HG02885 (cell line): Measurements from ENCODE around the gene MAP2K7.
"Not testable (repeated sequence)": the region's sequence is repeated elsewhere in the genome, so short reads cannot be mapped to it uniquely, and the experiment has no call there.

Source experiments
- ATAC-seq: cut with Tn5 transposase; IDR thresholded peaks from one replicate; pipeline ENCODE4 v1.9.1; 2021; ENCODE audit warnings: mild to moderate bottlenecking; ENCODE audit not compliant: unreplicated experiment, poor library complexity

Gene MAP2K7

GRCh38 chr19:7917267-7918061 lies 13.8 kb downstream of the MAP2K7 start:
- ATAC-seq, result no peak

- not testable (repeated sequence) for ATAC-seq
Measured at GRCh38 chr19:7918062-7918614, 14.5 kb downstream of the MAP2K7 start.

GRCh38 chr19:7918615-7919421 lies 15.1 kb downstream of the MAP2K7 start:
- no peak for ATAC-seq

- ATAC-seq, result peak; percentile 59
Measured at GRCh38 chr19:7919610-7920518, 16.2 kb downstream of the MAP2K7 start, which contains the start of gene SNAPC2. TSS of gene SNAPC2 (plus strand) at chr19:7920338. CDS start at chr19:7920367, 29 bp downstream.

- ATAC-seq, result peak; percentile 54
Measured at GRCh38 chr19:7920519-7921301, 17.0 kb downstream of the MAP2K7 start.

GRCh38 chr19:7921302-7921966 lies 17.8 kb downstream of the MAP2K7 start:
- no peak for ATAC-seq

GRCh38 chr19:7921967-7922835 lies 18.5 kb downstream of the MAP2K7 start:
- ATAC-seq, result no peak

GRCh38 chr19:7922836-7923195 lies 19.1 kb downstream of the MAP2K7 start:
- ATAC-seq, result no peak

GRCh38 chr19:7923295-7924191 lies 19.9 kb downstream of the MAP2K7 start:
- no peak for ATAC-seq

GRCh38 chr19:7924241-7924640 lies 20.6 kb downstream of the MAP2K7 start:
- ATAC-seq, result no peak

GRCh38 chr19:7924651-7925170 lies 21.0 kb downstream of the MAP2K7 start:
- no peak for ATAC-seq

- peak; percentile 28 for ATAC-seq
Measured at GRCh38 chr19:7925171-7925851, 21.6 kb downstream of the MAP2K7 start.

- peak; percentile 50 for ATAC-seq
Measured at GRCh38 chr19:7926021-7926726, 22.5 kb downstream of the MAP2K7 start, which contains the start of gene CTXN1. TSS of gene CTXN1 (minus strand) at chr19:7926135. CDS start at chr19:7925538, 597 bp downstream.

GRCh38 chr19:7926727-7927604 lies 23.3 kb downstream of the MAP2K7 start:
- no peak for ATAC-seq
